Activated T-helper 17 cell treated with anti-CD3 and anti-CD28 coated beads, Interleukin-2, amount 50 U/mL, for 72 hours (primary cell): ENCODE results near the gene UCP2. TPM values are rescaled to one million over a fixed set of nuclear protein-coding genes. Genes with fewer than 3 reads are reported as not detected.
A peak's percentile ranks its signal among the peaks of the same experiment; 100 is the strongest.

Experiments used
- ATAC-seq: fragments of 150-1000 bp; cut with Tn5 transposase; replicated peaks from 2 replicates; pipeline ENCODE4 v1.10.0; 2021; ENCODE audit warnings: mild to moderate bottlenecking, moderate library complexity
- H3K27ac Mint-ChIP-seq: one replicate; pipeline ENCODE4 v1.8.0; 2022; ENCODE audit warnings: mixed read lengths
- H3K27me3 Mint-ChIP-seq: one replicate; pipeline ENCODE4 v1.8.0; 2022; ENCODE audit warnings: mixed read lengths
- H3K36me3 Mint-ChIP-seq: one replicate; pipeline ENCODE4 v1.8.0; 2022; ENCODE audit warnings: low read depth, mild to moderate bottlenecking, mixed read lengths
- H3K4me1 Mint-ChIP-seq: one replicate; pipeline ENCODE4 v1.8.0; 2022; ENCODE audit warnings: mixed read lengths
- H3K4me3 Mint-ChIP-seq: one replicate; pipeline ENCODE4 v1.8.0; 2022; ENCODE audit warnings: mild to moderate bottlenecking, mixed read lengths
- H3K9me3 Mint-ChIP-seq: one replicate; pipeline ENCODE4 v1.8.0; 2022; ENCODE audit warnings: mixed read lengths
- total RNA-seq, 2 donors: library from RNA; stranded (reverse); gene quantifications; one replicate each; pipeline ENCODE4 v1.2.3, GENCODE V29; 2022

Gene UCP2
- total RNA-seq, 2 donors from 2014 or later, result 199 to 269 TPM

DNA sequence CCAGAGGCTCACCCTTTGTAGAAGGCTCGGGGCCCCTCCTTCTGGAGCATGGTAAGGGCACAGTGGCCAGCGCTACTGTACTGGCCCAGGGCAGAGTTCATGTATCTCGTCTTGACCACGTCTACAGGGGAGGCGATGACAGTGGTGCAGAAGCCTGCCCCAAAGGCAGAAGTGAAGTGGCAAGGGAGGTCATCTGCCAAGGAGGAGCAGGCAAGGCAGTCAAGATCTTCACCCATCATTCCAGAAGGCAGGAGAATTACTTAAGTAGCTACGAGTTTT, 7.2 kb downstream of the UCP2 start:
- Mint-ChIP-seq H3K36me3 (peaks cover 67% of the 10 kb centered on the region), H3K9me3 (no peaks in the 10 kb centered on the region), H3K27me3 (no peaks in the 10 kb centered on the region), H3K27ac (peak overlapping the region; percentile 89), H3K4me3 (peak overlapping the region; percentile 86), H3K4me1 (peaks cover 47% of the 10 kb centered on the region)
- ATAC-seq, result no peak

DNA sequence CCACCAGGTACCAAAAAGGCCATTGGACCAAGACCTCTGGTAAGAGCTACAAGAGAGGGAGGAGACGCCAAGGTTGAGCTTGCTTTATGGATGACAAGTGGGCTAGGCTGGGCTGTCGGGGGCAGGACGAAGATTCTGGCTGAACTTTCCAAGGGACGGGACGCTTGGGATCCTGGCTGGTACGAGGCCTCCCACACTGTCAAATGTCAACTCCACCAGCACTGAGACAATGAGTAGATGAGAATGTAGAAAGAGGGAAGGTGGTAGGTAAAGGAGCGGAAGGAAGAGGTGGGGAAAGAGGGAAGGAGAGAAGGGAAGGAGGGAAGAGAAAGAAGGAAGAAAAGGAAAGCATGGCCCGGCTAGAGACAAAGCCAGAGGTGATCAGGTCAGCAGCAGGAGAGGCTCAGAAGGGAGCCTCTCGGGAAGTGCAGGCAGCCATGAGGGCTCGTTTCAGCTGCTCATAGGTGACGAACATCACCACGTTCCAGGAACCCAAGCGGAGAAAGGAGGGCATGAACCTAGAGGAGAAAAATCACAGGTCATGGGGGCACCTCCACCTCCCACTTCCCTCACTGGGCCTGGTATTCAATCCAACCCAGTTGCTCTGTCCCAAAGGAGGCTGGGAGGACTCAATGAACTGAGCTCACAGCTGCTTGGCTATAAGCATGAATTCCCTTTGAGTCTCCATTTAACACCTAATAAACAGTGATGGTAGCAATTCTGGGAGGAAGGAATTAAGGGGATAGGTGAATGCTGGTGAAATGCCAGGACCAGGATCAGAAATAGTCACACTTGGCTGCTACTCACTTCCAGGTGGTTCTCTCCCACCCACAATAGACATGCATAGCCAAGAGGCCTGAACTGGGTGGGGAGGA, 7.8 kb downstream of the UCP2 start:
- H3K36me3 Mint-ChIP-seq, result peaks cover 61% of the 10 kb centered on the region
- peak overlapping the region; percentile 89 for H3K27ac Mint-ChIP-seq
- no peaks in the 10 kb centered on the region for H3K9me3 Mint-ChIP-seq
- no peak for ATAC-seq
- no peaks in the 10 kb centered on the region for H3K27me3 Mint-ChIP-seq
- H3K4me1 Mint-ChIP-seq, result peaks cover 47% of the 10 kb centered on the region
- peak overlapping the region; percentile 86 for H3K4me3 Mint-ChIP-seq

DNA sequence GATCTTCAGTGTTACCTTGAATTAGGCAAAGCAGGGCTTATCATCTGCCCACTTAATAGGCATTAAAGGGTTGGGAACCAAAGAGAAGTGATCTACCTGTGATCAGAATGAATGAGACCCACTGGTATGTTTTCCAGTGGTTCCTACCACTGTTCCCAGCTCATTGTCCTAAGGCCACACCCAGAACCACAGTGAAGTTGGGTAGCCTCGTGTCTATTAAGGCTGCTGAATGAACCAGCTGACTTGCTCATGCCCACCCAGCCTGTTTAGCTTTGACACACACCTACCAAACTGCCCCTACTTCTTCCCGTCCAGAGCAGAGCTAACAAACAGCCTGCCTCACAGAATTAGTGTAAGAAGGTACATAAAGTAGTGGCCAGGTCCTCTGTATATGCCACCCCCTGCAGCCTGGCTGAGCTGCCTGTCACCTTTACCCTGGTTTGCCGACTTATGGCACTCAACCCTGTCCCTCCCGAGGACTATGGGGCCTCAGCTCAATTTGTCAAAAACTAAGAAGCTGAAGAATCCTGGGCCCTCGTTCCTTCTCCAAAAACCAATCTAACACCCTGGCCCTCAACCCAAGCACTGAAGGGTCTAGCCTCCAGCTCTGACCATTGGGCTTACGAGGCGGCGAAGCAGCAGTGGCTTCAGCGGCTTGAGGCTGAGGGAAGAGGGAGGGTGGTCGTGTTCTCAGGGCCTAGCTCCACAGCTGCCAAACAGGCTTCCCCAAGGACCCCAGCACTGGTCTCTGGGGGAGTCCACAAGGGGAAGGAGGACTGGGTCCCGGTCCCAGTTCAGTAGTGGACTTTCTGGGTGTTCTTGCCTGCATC, 9.8 kb downstream of the UCP2 start:
- H3K27ac Mint-ChIP-seq, result peak overlapping the region; percentile 89
- peaks cover 41% of the 10 kb centered on the region for H3K36me3 Mint-ChIP-seq
- peaks cover 48% of the 10 kb centered on the region for H3K4me1 Mint-ChIP-seq
- H3K27me3 Mint-ChIP-seq, result no peaks in the 10 kb centered on the region
- no peaks in the 10 kb centered on the region for H3K9me3 Mint-ChIP-seq
- H3K4me3 Mint-ChIP-seq, result no peak overlapping the region
- ATAC-seq, result no peak

DNA sequence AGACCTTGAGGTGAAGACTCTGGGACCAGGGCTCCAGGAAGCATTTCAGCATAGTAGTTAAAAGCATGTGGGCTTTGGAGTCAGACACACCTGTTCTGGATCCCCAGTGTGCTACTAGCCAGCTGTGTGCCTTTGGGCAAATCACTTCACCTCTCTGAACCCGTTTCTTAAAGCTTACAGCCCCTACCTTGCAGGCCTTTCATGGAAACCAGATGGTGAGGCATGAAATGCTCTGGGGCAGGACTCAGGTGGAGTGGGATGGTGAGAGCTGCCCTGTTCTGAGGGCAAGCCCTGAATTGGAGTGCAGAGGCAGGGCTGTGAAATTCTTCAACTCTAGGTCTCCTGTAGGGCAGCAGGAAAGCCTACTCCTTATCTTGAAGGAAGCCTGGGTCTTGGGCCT, 10.5 kb downstream of the UCP2 start:
- Mint-ChIP-seq H3K36me3 (peaks cover 35% of the 10 kb centered on the region), H3K27me3 (no peaks in the 10 kb centered on the region), H3K27ac (peak overlapping the region; percentile 89), H3K4me1 (peaks cover 44% of the 10 kb centered on the region), H3K9me3 (no peaks in the 10 kb centered on the region), H3K4me3 (no peak overlapping the region)
- no peak for ATAC-seq

DNA sequence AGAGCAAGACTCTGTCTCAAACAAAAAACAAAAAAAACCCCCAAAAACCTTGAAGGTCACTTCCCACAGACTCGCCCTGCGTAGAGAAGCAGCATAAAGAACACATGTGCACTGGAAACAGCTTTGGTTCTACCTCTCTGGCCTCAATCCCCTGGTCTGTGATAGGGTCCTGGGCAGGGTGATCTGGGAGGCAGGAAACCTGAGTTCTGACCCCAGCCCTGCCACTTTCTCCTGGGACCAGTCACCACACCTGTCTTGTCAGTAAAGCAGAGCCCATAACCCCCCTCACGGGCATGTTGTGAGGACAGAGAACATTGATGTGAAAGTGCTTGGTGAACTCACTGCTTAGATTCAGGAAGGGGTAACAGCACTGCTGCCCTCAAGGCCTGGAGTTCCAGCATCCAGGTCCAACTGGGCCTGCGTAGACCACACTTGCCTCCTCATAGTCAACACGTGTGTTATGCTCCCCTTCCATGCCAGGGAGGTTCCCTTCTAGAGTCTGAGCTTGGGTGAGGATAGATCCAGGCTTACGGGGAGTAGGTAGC, 11.4 kb downstream of the UCP2 start:
- Mint-ChIP-seq H3K27me3 (no peaks in the 10 kb centered on the region), H3K4me1 (peaks cover 36% of the 10 kb centered on the region)
- no peak for ATAC-seq

DNA sequence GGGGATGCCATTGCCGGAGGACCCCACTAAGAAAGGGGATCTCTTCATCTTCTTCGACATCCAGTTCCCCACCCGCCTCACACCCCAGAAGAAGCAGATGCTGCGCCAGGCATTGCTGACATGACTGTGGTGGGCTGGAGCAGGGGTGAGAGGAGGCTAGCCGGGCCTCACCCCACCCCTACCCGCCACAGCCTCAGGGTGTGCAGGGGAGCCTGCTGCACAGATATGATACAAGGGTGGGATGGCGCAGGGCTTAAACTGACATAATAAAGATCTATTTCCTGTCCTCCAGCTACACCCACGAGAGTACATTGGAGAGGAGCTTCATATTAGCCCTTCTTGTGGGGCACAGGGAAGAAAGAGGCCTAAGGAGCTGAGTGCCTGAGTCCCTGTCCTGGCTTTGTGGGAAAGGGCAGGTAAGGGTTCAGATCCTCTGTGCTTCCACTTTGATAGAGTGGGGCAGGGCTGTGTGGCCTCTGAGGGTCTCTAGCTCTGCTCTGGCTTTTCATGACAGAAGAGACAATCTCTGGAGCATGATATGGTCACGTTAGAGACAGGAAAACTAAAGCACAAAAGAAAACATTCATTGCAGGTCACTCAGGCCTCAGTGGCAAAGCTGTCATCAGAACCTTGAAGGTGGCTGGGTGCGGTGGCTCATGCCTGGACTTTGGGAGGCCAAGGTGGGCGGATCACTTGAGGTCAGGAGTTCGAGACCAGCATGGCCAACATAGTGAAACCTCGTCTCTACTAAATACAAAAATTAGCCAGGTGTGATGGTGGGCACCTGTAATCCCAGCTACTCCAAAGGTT, 12.4 kb downstream of the UCP2 start:
- Mint-ChIP-seq H3K9me3 (no peaks in the 10 kb centered on the region), H3K4me1 (peaks cover 25% of the 10 kb centered on the region), H3K27me3 (no peaks in the 10 kb centered on the region), H3K36me3 (peaks cover 15% of the 10 kb centered on the region), H3K4me3 (no peak overlapping the region), H3K27ac (peak overlapping the region; percentile 82)
- ATAC-seq, result no peak

More for the DNA sequence above, 11.4 kb downstream of the UCP2 start:
- Mint-ChIP-seq H3K36me3 (peaks cover 25% of the 10 kb centered on the region), H3K9me3 (no peaks in the 10 kb centered on the region), H3K4me3 (no peak overlapping the region), H3K27ac (peak overlapping the region; percentile 67)

DNA sequence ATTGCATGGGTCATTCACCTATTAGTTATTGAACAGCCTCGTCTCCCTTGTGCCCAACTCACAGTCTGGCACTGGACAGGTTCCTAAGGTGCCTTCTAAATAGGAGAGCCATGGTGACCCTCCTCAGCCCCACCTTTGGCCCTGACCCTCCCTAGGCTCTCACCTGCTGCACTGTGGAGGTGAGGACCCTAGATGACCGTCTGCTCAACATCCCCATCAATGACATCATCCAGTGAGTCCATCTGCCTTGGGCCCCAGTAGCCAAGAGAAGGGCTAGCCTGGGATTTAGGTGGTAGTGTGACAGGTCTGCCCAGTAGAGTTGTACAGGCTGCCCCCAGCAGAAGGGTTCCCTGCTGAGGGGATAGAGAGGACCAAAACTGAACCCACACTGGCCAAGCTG, 13.6 kb downstream of the UCP2 start:
- ATAC-seq, result no peak
- H3K4me1 Mint-ChIP-seq, result peaks cover 22% of the 10 kb centered on the region
- H3K4me3 Mint-ChIP-seq, result no peak overlapping the region
- H3K27ac Mint-ChIP-seq, result peak overlapping the region; percentile 76
- no peaks in the 10 kb centered on the region for H3K9me3 Mint-ChIP-seq
- peaks cover 4% of the 10 kb centered on the region for H3K36me3 Mint-ChIP-seq
- H3K27me3 Mint-ChIP-seq, result no peaks in the 10 kb centered on the region

DNA sequence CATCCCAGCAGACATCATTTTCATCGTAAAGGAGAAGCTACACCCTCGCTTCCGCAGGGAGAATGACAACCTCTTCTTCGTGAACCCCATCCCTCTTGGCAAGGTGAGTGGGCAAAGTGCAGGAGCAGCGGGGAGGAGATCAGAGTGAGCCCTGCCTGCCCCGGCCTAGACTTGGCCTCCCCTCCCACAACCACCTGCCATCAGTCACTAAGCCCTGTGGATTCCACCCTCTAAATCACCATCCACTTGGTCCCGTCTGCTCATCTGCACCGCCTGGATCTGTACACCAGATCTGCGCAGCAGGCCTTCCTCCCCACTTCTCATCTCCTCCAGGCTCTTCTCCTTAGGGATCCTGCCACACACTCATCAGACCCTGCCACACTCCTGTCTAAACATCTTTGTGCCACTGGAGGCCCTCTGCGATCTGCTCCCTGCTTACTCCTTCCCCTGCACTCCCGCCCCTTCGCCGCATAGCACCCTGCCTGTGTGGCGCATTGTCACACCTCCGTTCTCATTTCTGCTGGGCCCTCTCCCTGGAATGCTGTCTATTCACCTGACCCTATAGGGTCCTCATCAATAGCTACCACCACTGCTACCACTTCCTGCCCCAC, 14.2 kb downstream of the UCP2 start:
- Mint-ChIP-seq H3K36me3 (no peaks in the 10 kb centered on the region), H3K27ac (peak overlapping the region; percentile 76), H3K4me1 (peaks cover 22% of the 10 kb centered on the region), H3K4me3 (no peak overlapping the region), H3K27me3 (no peaks in the 10 kb centered on the region), H3K9me3 (no peaks in the 10 kb centered on the region)
- ATAC-seq, result no peak

DNA sequence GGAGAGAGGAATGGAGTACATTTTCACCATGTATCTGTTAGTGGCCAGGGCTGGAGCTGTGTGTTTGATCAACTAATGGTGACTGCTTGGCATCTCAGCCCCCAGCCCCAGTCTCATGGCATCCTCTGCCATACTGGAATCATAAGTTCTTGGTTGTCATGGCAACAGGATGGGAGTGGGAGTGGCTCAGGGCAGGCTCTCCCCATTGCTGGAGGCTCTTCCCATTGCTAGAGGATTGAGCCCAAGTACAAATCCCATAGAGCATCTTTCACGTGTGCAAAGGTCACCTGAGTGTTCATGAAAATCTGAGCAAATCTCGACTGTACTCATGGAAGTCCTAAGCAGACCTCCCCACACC, 16.9 kb downstream of the UCP2 start:
- Mint-ChIP-seq H3K27ac (no peak overlapping the region), H3K36me3 (no peaks in the 10 kb centered on the region), H3K27me3 (no peaks in the 10 kb centered on the region), H3K4me1 (peaks cover 22% of the 10 kb centered on the region), H3K4me3 (no peak overlapping the region), H3K9me3 (no peaks in the 10 kb centered on the region)
- no peak for ATAC-seq

DNA sequence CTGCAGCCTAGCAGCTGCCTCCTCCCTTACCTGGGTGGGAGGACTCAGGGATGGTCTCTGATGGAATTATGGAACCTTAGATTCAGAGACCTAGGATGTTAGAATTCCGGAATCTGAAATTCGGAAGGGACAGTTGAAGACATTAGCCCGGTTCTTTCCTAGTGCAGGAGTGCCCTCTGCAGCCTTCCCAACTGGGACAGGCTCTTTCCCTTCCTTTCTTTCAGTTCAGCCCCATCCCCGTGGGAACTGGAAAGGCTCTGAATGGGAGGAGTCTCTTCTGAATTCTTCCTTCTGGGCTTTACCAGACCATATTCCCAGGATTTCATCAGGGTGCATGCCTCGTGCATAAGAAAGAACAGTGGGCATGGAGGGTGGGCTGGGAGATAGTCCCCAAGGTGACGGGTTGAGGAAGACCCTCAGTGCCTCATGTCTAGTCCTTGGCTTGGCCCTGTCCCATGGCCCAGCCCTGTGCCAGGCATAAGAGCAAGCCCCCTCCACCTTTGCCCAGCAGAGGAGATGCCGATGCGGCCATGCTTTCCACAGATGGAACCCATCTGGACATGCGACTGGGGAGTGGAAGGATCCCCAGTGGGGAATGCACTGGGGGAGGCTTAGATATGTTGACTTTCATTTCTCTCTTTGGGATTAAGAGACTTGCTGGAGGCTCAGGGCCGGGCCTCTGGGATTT, 17.4 kb downstream of the UCP2 start:
- H3K27me3 Mint-ChIP-seq, result no peaks in the 10 kb centered on the region
- H3K4me3 Mint-ChIP-seq, result peak overlapping the region; percentile 41
- H3K27ac Mint-ChIP-seq, result no peak overlapping the region
- no peaks in the 10 kb centered on the region for H3K36me3 Mint-ChIP-seq
- ATAC-seq, result no peak
- no peaks in the 10 kb centered on the region for H3K9me3 Mint-ChIP-seq
- peaks cover 21% of the 10 kb centered on the region for H3K4me1 Mint-ChIP-seq

DNA sequence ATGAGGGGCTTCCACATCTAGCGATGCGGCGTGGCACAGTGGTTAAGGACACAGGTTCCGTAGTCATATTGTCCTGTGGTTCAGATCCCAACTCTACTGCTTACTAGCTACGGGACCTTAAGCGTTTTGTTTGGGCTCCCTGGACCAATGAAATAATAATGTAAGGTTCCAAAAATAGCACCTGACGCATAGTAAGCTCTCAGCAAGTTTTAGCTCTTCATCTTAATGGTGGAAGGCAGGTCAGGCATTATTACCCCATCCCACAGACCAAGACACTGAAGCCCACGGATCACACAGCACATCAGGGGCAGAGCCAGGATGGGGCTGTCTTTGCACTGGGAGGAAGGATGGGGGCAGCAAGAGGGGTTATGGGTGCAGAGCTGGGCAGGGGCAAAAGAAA, 18.8 kb downstream of the UCP2 start:
- no peak for ATAC-seq
- Mint-ChIP-seq H3K27ac (peak overlapping the region; percentile 42), H3K36me3 (no peaks in the 10 kb centered on the region), H3K27me3 (no peaks in the 10 kb centered on the region), H3K4me3 (peak overlapping the region; percentile 41), H3K9me3 (no peaks in the 10 kb centered on the region), H3K4me1 (peaks cover 13% of the 10 kb centered on the region)

DNA sequence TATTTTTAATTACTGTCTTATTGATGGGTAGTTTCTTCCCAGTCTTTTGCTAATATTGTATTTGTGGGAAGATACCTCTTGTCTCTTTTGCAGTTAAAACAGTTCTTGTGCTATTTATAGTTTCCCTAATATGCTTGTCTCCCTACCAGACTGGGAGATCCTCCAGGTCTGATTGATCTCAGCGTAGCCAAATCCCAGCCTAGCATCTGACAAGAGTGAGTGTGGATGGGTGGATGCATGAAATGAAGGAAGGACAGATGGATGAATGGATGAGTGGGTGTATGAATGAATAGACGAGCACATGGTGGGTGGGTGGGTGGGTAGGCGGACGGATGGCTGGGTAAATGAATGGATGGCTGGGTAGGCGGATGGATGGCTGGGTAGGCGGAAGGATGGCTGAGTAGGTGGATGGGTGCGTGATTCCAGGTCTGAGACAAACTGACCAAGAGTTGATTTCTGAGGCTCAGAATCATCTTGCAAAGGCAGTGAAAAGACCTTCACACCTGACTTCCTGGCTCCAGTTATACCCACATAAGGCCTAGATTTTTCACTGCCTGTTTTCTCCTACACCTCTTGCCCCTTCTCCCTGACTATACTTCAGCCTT, 20.4 kb downstream of the UCP2 start:
- no peak overlapping the region for H3K27ac Mint-ChIP-seq
- H3K4me1 Mint-ChIP-seq, result peaks cover 14% of the 10 kb centered on the region
- H3K36me3 Mint-ChIP-seq, result no peaks in the 10 kb centered on the region
- no peaks in the 10 kb centered on the region for H3K9me3 Mint-ChIP-seq
- ATAC-seq, result no peak
- H3K27me3 Mint-ChIP-seq, result peaks cover 5% of the 10 kb centered on the region
- no peak overlapping the region for H3K4me3 Mint-ChIP-seq

DNA sequence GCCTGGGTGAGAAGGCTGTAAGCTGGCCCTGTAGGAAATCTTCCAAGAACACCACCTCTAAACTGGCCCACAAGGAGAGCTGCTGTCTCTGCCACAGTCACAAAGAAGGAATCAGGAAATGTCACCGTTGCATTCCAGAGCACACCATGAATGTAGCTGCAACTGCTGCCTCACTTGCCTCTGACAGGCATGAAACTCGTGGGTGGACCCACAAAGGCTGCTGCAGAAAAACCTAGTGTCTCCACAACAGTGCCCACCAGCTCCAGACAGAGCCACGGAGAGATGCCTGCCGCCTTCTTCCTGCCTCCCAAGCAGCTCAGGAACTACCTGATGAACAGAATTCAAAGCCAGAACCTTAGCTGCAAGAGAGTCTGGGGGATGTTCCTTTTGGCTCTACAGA, 21.3 kb downstream of the UCP2 start:
- Mint-ChIP-seq H3K27ac (no peak overlapping the region), H3K4me3 (no peak overlapping the region), H3K4me1 (peaks cover 14% of the 10 kb centered on the region), H3K9me3 (no peaks in the 10 kb centered on the region), H3K27me3 (peaks cover 9% of the 10 kb centered on the region), H3K36me3 (no peaks in the 10 kb centered on the region)
- no peak for ATAC-seq
